Left forelimb (tissue), 1 donor: ENCODE data around the gene TMEM151A.
"Not testable (repeated sequence)": the region's sequence is repeated elsewhere in the genome, so short reads cannot be mapped to it uniquely, and the experiment has no call there.

ENCODE experiments used
- DNase-seq: peaks from one replicate; pipeline ENCODE4 v3.0.0-alpha.2; 2018; ENCODE audit warnings: low spot score

The TMEM151A gene

DNA sequence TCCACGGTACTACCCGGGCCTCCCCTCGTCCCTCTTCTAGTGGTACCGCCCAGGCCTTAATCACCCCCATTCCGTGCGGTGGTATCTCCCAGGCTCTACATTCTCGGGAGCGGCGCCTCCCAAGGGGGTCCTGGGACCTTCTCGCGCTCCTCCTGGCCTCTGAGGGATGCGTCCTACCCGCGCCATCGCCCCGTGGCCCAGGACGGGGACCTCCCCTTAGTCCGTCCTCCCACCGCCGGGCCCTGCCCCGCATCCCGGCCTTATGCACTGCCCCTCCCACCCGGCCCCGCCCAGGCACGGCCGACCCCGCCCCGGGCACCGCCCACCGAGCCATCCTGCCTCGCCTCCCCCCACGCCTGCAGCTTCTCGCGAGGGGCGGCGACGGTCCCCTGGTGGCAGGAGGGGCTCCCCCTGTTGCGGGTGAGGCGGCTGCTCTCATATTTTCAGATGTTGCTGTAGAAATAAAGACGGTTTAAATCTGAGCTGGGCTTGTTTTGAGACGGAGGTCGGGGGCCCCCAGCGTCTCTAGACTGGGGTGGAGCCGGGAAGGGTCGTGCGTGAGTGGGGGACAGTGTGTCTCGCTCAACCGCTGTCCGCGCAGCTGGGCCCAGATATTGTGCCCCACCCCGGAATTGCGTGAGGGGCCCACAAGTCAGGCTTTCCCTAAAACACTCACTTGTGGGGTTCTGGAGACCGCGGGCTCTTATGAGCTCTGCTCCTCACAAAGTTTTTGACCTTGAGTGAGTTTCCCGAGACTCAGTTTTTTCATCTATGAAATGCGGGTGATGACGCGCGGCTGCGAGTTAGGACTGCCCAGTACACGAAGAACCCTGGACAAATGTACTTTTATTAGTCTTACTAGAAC lies 24.1 kb upstream of the TMEM151A start:
- DNase-seq: peak; percentile 96

DNA sequence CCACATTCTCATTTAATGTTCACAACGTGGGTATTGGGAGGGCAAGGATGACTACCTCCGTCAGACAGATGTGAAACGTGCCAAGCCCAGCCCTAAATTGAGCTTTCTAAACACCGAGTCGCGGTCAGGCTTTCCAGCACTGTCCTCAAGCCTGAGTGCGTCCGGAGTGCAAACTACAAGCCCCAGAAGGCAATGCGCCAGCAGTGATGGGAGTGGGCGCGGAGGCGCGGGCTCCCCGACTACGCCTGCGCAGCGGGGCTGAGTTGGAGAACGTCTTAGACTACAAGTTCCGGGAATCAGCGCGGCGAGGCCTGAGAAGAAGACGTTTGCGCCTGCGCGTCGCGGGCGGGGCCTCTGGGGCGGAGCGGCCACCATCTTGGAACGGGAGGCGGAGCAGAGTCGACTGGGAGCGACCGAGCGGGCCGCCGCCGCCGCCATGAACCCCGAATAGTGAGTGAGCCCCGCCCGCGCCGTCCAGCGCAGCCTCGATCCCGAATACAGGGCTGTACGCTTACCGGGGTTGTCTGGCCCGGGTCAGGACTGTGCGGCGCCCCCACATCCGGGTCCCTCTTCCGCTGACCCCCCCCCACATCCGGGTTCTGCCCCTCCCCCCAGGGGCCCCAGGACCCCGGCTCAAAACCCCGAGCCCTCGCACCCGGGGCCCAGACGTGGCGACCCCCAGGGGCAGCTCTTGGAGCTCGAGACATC lies 23.3 kb upstream of the TMEM151A start, which contains the start of gene RAB1B:
Gene RAB1B, plus strand, starts transcription at position 396 of the 708 bp plus-strand sequence. Its CDS starts 41 bp downstream, at position 437.
- peak; percentile 100 for DNase-seq

DNA sequence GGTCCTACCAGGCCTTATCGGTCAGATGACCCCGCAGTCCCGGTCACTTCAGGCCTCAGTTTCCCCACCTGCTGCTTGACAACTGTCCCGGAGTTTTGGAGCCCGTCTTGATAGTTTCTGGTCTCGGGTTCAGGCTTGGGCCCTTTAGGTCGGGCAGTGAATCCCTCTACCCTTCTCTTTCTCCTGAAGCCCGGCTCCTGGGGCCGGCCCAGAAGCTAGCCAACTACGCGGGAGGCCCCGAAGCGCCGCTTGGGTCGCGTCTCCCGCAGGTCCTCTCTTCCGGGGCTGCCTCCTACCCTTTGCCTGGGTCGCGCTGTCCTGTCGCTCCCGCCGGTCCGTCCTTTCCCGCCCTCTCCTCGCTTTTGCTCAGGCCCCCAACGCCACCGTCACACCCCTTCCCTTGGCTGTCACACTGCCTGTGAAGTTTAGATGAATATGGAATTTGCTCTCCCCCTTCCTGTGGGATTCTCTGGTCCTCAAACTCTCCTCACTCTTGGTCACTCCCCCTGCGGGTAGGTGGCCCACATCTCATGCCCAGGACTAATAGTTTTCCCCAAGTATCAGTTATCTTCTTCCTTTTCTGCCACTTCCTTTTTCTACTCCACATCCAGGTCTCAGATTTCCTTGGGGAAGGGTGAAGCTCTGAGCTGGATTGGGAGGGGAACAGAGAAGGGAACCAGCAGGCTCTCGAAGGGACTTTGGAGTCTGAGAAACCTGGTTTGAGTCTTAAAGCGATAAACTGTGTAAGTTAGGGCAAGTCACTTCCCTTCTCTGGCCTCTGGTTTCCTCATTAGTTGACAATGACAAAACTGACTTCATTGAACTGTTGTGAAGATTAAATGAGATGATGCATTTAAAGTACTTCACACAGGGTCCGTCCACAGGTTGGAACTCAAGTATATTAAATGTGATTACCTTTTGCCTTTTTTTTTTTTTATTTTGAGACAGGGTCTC lies 22.5 kb upstream of the TMEM151A start:
- DNase-seq: no peak

DNA sequence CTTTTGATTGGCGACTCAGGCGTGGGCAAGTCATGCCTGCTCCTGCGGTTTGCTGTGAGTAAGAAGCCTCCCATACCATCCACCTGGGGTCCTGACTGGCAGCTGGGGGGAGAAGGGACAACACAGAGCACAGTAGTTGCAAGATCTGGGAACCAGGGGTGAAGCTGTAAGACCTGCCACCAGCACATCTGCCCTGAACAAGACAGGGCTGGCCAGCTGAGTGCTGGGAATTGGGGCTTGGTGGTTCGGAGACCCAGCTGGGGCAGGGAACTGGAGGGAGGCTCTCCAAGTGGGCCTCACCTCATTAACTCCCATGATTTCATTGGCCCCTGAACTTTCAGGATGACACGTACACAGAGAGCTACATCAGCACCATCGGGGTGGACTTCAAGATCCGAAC lies 19.9 kb upstream of the TMEM151A start:
- DNase-seq: no peak

DNA sequence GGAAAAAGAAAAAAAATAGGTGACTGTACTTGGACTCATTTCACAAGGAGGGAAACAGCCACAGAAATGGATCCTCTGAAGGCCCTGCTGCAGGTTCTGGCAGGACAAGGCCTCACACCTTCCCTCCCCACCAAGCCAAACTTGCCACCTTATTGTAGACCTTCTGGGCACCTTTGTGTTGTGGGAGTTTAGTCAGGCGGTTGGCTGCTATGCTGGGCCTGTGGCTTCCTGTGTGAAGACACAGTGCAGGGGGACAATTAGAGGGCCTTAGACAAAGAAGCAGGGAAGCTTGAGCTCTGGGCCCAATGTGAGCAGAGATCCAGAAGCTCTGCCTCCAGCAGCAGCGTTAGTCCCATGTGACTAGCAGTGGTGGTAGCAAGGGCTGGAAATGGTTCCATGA lies 19.1 kb upstream of the TMEM151A start:
- no peak for DNase-seq

DNA sequence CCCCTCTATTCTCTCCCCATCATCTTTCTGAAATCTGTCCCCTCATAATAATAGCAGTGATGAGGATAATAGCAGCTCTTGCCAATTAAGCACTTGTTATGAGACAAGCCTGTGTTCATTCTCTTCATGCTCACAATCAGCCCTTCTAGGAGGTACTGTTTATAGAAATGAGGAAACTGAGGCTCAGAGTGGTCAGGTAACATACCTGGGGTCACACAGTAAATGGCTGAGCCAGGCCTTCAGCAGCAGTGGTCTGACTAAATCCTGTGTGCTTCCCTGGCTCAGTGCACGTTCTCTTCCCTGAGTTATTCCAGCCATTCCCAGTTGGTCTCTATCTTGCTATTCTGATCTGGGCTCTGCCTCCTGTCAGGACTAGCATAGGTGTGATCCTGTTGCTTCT lies 17.5 kb upstream of the TMEM151A start:
- no peak for DNase-seq

DNA sequence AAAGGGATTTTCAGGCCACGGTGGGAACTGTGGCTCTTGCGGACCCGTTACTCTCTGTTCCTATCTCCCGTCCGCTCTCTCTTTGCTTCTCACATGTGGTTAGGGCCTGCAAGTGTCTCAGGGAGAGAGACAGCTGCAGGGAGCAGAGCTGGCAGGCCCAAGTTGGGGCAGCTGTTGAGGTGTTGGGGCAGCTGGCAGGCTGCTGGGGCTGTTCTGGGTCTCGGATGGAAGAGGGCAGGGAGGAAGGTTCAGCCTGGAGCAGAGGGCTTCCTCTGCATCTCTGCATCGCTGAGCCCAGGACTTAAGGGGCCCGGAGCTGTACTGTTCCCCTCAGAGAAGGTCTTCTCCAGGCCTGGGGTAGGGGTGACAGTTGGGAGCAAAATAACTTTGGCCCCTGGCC lies 16.3 kb upstream of the TMEM151A start:
- no peak for DNase-seq

DNA sequence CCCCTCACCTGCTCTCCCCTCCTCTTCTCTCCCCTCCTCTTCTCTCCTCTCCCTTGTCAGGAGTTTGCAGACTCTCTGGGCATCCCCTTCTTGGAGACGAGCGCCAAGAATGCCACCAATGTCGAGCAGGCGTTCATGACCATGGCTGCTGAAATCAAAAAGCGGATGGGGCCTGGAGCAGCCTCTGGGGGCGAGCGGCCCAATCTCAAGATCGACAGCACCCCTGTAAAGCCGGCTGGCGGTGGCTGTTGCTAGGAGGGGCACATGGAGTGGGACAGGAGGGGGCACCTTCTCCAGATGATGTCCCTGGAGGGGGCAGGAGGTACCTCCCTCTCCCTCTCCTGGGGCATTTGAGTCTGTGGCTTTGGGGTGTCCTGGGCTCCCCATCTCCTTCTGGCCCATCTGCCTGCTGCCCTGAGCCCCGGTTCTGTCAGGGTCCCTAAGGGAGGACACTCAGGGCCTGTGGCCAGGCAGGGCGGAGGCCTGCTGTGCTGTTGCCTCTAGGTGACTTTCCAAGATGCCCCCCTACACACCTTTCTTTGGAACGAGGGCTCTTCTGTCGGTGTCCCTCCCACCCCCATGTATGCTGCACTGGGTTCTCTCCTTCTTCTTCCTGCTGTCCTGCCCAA lies 15.6 kb upstream of the TMEM151A start:
- DNase-seq: no peak

DNA sequence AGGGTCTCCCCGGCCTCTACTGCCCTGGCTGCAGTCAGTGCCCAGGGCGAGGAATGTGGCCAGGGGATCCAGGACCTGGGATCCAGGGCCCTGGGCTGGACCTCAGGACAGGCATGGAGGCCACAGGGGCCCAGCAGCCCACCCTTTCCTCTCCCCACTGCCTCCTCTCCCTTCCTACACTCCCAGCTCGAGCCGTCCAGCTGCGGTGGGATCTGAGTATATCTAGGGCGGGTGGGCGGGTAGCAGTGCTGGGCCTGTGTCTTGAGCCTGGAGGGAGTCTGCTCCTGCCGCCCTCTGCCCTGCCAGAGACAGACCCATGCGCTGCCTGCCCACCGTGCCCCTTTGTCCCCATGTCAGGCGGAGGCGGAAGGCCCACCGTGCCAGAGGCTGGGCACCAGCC lies 15.1 kb upstream of the TMEM151A start:
- DNase-seq: not testable (repeated sequence)

DNA sequence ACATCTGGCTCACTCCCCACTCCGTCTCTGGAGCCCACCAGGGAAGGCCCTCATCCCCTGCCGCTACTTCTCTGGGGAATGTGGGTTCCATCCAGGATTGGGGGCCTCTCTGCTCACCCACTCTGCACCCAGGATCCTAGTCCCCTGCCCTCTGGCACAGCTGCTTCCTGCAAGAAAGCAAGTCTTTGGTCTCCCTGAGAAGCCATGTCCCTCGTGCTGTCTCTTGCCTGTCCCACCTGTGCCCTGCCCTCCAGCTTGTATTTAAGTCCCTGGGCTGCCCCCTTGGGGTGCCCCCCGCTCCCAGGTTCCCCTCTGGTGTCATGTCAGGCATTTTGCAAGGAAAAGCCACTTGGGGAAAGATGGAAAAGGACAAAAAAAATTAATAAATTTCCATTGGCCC lies 14.6 kb upstream of the TMEM151A start:
- not testable (repeated sequence) for DNase-seq

DNA sequence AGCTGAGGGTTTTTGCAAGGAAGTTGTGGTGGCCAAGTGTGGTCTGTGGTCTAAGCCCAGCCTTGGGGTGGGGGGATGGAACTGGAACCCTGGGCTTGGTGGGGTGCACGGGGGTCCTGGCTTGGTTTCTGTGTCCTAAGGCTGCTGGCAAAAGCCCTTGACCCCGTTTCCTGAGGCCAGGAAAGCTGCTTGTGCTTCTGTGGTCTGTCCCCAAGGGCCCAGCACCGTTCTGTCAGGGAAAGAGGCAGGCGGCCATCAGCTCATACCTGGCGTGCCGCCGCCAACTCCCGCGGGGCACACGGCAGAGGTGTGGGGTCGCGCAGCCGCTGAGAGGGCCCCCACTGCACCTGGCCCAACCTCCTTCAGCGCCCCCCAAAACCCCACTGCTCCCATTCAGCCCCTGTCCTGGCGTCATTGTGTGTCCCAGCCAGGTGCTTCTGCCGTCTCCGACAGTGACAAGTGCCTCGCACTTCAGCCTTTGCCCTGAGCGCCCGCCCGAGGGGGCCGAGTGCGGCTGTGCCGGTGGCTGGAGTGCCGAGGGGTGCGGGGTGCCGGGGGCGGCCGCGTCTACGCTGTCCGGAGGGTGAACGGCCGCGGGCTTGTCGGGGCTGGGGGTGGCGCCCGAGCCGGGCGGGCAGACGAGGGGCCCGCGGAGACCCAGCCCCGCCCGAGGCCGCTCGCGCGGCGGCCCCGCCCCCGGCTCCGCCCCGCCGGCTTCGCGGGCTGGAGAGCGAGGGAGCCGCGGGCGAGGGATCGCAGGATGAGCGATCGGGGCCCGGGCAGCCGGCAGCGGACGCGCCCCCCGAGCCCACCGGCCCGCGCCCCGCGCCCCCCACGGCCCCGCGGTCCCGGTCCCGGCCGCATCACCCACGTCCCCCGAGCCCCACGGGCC lies 14.0 kb upstream of the TMEM151A start, which contains the start of gene CNIH2:
Gene CNIH2, plus strand, starts transcription at position 705 of the 892 bp plus-strand sequence. CDS start 282 bp downstream, outside the sequence.
- DNase-seq: no peak

DNA sequence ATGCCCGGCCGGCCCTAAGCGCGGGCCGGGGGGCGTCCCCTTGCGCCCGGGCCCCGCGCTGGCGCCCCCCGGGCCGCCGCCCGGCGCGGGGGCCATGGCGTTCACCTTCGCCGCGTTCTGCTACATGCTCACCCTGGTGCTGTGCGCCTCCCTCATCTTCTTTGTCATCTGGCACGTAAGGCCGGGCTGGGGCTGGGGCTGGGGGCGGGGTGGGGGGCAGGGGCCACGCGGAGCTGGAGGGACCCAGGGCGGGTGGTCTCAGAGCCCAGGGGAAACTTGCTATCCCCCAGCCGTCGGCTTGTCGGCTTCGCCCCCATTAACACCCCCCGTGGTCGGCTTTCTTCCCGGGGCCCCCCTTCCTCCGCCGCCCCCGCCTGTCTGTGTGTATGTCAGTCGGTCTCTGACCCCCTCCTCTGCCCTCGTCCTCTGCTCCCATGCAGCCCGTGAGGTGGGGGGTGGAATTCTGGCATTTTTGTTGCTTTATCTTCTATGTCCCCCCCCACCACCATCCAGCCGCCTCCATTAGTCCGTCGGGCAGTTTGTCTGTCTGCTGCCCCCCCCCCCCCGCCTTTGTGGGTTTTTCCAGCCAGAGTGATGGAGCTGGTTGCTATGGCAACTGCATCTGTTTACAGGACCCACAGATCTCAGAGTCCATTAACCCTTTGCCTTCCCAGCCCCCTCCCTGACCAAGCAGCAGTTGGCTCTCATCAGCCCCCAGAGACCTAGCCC lies 13.2 kb upstream of the TMEM151A start:
- DNase-seq: no peak

DNA sequence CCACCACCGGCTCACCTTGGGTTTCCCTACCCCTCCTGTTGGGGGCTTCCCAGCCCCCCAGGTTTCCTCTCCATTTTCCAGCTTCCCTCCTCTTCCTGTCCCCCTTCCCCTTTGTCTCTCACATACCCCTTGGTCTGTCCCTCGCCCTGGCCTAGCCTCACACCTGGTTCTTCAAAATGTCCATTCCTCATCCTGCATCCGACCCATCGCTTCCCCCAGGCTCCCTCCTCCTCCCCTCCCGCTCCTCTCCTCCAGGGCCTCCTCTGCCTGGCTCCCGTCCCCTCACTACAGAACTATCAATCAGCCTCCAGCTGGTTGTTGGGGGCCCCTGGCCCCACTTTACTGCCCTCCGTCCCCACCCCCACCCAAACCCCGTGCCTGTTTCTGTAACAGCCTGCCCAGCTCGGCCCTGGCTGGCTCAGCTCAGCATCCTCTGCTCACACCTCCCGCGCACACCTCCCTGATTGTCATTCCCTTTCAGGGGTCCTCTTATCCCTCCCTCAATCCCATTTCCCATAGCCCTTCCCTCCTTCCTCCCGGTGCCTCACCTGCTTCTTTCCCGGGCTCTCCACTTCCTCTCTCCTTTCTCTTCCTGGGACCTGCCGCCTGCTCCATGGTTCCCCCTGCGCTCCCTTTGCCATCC lies 12.5 kb upstream of the TMEM151A start:
- no peak for DNase-seq

DNA sequence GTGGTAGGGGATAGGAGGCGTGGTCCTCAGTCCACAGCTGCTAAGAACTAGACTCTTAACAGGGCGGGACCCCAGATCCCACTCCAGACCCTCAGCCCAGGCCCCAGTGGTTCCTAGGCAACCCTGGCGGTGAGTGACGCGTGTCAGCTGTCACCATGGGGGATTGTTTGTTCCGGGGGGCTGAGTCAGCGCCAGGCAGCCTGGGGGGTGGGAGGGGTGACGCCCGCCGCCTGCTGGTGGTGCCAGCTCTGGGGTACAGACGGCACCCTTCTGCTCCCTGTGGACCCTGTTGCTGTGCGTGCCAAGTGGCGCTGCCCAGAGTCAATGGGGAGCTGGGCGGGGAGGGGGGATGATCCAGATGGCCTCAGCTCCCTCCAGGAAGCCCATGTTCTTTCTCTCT lies 11.3 kb upstream of the TMEM151A start:
- DNase-seq: no peak

DNA sequence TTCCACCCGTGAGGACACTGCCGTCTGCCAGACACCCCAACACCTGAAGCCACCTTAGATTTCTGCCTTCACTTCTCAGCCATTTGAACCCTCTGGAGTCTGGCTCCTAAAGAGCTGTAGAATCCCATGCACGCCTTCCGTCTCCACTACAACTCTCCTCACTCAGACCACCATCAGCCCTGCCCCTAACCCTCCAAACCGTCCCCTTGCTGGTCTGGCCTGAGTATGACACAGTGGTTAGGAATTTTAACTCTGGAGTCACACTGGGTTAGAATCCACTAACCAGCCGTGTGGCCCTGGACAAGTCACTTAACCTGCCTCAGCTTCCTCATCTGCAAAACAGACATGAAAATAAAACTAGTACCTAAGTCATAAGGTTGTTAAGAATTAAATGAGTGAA lies 10.7 kb upstream of the TMEM151A start:
- DNase-seq: no peak

DNA sequence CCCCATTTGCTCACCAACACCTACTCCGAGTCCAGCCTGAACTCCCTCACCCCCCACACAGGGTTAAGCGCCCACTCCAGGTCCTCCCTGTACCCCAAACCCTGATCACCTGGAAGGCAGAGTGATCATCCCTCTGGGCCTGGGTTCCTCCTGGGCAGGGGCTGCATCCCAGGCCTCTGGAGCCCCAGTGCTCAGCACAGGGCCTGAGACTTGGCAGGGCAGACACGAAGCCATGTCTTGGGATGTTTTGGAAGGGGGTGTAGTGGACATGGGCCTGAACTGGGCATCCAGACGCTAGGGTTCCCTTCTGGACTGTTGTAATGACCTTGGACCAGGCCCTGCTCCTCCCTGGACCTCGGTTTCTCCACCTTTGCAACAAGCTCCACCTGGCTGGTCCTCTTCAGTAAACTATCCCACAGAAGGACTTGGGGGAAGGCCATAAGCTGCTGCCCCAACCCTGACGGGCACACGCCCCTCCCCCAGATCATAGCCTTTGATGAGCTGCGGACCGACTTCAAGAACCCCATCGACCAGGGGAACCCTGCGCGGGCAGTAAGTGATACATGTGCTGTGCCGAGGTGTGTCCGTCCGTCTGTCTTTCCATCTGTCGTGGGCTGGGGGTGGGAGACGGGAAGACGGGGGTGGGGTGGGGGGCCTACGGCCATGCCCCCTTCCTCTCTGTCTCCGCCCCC lies 9.8 kb upstream of the TMEM151A start:
- no peak for DNase-seq

DNA sequence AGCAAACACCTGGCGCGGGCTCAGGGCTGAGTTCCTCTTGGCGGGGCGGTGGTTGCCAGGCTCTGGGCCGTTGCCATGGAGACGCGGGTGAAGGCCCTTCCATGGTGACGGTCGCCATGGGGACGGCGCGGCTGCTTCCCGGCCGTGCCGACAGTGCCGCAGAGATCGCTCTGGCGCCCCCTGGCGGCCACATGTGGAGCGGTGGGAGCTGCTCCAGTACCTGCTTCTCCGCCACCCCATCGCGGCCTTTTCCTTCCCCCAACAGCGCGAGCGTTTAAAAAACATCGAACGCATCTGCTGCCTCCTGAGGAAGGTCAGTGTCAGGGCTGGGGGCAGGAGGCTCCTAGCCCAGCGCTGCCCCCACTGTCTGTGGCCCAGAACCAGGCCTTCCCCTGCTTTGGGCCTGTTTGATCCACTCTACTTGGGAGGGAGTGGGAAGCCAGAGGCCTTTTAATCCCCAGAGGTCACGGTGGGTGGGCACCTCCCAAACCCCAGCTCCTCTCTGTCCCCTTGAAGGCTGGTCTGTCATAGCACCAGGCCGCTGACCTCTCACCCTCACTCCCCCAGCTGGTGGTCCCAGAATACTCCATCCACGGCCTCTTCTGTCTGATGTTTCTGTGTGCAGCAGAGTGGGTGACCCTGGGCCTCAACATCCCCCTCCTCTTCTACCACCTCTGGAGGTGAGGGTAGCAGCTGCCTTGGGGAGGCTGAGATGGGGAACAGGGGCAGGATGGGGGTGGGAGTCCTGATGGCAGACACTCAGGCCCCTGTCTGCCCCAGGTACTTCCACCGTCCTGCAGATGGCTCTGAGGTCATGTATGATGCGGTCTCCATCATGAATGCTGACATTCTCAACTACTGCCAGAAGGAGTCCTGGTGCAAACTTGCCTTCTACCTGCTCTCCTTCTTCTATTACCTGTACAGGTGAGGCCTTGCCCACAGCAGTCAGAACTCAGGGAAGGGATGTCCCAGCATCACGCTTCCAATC lies 8.9 kb upstream of the TMEM151A start:
- DNase-seq: peak; percentile 96
